NAMALWA (cell line): Measurements from ENCODE around the gene APBA1.

Experiments used
- DNase-seq: peaks from one replicate; pipeline ENCODE4 v3.0.0-alpha.2; 2015; ENCODE audit warnings: low spot score

APBA1 gene

DNA sequence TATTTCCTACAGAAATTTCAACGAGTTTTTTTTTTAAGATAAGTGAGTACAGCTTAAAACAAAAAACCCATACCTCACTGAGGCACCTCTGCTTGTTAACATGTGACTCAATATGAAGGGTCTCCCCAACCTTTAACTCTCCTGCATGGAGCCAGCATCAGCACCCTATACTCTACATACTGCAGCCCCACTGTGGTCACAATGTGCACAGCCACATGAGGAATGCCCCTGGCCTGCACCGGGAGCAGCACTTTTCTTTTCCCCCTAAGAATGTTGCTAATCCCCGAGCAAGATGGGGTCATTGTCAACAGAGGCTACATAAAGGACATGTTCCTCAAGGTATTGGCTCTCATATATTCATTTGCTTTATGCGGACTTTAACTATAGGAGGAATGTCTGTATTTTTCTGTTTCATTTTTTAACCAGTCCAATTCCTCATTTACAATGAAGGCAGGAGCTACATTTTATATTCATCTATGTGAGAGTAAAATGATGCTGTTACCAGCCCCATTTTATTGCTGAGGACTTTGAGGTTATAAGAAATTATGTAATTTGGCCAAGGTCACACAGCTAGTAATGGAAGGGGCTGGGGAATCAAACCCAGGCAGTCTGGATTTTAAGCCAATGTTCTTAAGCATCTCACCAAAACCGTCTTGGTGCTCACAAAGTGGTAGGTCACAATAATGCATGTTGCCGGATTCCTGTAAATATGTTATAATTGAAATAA lies 93.0 kb downstream of the APBA1 start:
- no peak for DNase-seq

DNA sequence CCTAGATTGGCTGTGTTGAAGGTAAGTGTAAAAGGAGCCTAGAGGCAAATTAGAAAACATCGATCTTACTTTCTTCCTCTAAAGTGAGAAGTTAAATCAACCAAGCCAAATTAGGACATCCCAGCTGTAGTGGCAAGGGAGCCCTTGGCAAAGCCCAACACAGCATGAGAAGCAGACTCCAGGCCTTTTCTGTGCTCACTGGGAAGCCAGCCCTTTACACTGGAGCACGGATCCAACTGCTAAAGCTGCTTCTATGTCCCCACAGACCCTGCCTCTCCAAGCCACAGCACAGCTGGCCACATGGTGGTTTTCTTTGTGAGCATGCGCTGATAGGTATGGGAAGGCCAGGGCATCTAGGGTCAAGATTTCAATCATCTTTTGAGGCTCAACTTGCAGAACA lies 94.1 kb downstream of the APBA1 start:
- DNase-seq: no peak

DNA sequence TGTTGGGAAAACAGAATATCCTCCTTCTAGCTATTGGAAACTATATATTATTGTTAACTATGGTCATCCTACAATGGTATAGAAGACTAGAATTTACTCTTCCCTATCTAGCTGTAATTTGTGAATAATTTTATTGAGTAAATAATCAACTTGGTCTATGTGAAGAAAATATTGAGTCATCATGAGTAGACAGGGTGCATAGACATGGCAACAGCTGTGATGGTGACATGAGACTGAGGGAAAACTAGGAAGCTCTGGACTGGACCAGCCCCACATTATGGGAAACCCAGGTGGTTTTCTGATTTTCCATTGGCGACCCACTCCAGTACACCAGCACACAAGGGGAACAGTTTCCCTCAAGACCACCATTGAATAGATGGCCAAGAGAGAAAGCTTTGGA lies 95.0 kb downstream of the APBA1 start:
- no peak for DNase-seq

DNA sequence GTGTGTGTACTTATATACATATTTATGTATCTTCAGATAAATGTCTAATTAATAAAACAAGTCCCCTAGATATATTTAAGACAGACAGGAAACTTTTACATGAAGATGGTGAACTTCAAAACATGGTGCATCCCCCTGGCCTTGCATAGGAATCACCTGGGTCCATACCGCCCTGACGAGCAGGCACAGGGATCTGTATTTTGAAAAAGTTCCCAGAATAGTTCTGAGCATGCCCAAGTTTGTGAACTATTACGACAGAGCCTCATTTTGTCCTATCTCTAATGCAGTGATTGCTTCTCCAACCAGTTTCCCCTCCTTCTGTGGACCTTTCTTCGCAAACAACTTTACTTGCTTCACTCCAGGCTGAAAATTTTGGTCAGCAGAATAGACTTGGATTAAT lies 98.1 kb downstream of the APBA1 start:
- no peak for DNase-seq

DNA sequence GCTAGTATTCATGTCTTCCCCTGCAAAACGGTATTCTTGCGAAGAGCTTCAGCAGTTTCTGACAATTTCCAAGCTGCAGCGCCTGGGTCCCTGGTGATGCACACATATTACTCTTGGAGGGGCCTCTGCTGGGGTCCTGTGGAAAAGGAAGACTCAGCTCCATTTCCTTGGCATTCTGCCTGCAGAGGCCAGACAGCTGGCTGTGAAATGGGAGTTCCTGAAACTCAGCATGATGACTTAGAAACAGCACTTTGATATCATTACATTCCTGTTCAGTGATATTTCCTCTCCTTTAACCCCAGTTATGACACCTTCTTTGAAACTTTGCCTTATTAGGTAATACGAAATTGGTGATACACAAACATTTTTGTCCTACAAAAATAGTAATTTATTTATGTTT lies 98.5 kb downstream of the APBA1 start:
- DNase-seq: no peak

DNA sequence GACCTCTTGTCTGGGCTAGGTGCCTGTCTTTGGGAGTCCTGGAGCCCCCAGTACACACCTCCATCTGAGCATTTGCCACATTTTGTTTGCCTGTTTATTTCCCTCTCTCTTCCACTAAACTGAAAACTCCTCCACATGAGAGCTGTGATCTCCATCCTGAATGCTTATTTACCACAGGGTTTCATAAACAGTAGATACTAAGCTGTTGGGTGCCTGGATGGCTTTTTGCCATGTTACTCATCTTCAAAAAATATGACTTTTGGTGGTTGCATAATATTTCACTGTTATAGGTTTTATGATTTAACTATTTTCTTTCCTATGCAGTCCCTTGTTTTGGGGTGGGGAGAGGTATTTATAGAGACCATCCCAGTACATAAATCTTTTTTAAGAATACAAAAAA lies 99.6 kb downstream of the APBA1 start:
- DNase-seq: no peak

DNA sequence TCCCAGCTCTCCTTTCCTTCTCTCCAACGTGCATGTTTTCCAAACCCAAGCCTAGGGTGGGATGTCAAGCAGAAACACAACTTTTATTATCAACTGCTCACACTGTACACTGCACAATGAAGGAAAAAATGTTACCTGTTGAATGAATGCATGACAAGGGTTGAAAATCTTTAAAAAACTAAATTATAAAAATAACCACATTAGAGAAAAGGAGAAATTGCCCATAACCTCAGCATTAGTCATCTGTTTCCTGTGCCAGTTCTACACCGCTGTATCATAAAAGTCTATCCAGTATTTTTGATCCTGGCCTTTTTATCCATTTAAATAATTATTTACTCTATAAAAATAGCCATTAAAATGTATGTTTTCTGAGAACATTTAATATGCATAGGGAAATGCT lies 101.1 kb downstream of the APBA1 start:
- DNase-seq: no peak

DNA sequence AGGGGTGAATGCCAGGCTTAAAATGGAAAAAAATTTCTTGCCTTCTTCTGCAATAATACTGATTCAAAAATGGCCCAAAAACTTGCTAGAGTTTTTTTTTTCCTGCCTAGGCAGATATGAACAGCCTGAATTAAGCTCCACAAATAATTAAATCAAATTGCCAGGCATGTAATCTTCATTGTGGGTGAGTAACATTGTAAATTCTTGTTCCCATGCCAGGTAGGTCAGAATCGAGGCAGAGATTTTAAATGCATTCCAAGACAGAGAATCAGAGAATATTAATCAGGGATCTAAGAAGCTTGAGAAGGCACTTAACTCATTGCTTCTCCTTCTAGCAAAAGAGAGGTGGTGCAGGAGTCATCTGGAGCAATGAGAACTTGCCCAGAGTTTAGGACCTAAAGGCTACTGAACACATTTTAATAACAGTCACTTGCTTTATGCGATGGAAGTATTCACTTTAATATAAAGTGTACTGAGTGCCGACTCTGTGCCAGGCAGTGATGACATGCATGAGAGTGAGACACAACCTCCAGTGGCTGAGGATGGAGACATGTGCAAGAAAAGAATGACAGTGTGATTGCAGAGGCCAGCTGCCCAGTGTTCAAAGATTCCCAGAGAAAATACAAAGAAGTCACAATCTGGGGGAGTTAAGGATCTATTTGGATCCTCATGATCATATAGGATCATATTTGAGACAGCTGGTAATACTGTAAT lies 102.3 kb downstream of the APBA1 start:
- no peak for DNase-seq

DNA sequence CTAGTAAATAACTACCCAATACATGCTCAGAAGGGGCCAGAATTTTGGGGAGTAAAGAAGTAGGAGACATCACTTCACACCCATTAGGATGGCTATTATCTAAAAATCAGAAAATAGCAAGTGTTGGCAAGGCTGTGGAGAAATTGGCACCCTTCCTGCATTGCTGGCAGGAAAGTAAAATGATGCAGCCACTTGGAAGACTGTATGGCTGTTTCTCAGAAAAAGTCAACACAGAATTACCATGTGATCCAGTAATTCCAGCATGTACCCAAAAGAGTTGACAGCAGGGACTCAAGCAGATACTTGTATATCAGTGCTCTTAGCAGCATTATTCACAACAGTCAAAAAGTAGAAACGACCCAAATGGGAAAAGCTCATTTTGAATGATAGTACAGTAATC lies 107.6 kb downstream of the APBA1 start:
- no peak for DNase-seq

DNA sequence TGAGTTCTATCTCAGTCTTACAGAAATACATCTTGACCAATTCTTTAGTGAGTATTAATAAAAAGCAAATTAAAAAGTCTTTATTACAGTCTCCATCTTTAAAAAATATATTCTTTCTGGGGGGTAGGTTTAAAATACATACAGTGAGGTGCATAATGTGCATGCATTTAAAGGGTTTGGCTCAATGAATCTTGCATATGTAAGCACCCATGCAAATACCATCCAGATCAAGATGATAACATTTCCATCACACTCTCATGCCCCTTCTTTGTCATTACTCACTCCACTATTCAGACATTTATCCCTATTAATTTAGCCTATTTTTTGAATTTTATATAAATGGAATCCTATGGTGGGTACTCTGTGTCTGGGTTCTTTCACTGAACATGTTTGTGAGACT lies 113.0 kb downstream of the APBA1 start:
- no peak for DNase-seq

DNA sequence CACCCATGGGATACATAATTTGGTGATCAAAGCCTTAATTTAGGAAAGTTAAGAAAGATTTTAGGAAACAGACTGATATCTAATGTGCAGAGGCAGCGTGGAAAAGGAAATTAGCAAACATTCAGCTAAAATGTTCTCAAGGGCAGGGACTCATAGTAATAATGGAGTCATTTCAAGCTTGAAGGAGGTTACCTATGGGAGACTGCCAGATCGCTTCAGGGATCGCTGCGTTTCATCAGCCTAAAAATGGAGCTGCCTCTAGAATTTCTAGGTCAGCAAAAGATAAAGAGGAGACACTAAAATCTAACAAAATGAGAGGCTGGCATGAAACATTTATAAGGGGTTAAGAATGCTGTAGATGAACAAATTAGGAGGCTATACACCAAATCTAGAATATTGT lies 115.5 kb downstream of the APBA1 start:
- no peak for DNase-seq

DNA sequence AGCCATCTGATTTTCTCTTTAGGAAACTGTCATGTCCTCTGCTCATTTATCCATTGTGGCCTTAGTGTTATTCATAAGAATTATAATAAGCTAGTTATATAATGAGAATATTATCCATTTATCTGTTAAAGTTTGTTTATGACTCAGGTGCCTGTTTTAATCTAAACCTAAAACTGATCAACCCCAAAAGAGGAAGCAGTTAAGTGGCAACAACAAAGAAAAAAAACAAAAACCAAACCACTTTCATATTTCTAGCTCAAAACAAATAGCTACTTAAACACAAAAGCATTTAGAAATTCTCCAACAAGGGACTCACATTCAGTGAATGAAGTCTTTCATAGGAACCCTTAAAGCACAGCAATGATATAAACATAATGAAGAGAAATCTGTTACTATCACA lies 116.4 kb downstream of the APBA1 start:
- peak; percentile 3 for DNase-seq

DNA sequence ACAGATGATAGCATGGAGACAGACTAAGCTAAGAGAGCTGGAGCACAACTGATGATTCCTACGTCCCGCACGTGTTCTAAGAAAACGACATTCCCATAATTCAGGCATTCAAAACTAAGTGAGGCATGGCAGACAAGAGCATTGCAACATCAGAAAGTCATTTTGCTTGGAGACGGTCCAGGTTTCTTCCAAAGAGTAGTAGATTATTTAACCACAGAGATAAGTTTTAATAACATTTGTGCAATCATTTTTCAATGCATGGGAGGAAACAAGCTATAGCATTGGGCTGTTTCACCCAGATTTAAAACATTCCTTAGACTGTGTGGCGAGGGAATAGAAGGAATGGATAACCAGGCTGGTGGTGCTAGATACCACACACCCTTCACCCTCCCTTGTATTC lies 117.2 kb downstream of the APBA1 start:
- DNase-seq: no peak

DNA sequence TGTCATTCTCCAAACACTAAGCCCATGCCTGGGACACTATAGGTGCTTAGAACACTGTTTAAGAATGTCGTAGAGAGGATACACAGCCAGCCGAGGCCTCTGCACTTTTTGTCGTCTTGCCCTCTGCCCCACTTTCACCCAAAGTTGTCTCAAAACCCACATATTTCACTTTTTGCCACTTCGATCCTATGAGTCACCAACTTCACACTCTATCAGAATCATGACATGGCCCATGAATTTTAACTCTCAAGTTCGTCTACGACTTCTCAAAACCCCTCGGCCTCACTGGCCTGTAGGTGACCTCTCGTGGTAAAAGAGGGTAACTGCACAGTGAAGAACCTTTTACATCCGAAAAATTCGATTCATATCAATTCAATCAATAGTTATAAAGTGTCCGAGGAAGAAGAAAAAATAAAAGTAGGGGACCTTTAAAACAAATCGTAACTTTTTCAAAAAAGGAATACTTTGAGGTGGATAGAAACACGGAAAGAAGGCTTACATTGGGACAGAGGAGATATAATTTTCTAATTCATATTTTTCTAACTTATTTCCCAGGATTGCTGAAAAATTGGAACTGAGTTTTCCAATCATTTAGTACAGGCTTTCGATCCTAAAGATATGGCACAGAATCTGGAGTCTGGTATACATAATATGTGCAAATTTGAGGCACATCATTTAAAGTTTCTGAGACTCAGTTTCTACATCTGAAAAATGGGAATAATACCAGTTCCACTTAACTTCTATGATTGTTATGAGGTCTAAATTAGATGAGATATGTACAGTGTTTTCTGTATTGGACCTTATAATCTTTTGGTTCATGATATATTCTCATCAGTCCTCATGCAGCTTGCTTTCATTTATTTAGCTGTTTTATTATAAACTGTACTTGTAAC lies 122.6 kb downstream of the APBA1 start:
- peak; percentile 67 for DNase-seq

DNA sequence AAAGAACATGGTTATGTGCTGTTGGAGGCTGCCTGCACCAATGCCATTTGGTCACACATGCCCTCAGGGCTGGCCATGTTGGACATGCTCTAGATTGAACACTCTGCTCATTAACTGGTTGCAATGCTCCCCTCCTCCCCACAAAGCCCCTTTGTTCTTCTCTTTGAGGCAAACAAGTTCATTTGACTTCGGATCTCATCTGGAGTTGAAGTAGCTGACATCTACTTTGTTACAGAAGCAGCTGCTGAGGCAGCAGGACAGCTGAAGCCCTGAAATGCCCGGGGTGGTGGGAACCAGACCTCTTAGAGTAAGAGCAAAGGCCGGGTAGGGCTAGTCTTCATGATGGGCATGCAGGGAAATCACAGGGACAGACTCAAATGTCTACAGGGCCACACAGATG lies 123.5 kb downstream of the APBA1 start:
- no peak for DNase-seq

DNA sequence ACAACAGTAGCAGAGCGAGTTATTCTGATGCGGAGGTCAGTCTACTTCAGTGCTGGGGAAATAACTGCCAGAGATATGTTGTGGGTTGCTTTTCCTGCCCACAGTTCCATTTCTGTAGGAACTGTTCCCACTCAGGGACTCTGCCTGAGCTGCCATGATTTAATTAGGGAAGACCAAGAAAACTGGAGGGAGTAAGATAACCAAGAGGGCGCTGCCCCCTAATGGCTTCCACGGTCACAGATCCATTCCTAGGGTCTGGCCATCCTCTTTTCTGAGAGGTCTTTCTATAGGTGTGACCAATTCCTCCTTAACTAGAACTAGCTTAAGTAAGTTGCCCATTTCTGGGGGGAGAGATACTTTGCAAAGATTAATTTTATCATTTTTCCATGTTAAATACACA lies 125.9 kb downstream of the APBA1 start:
- DNase-seq: no peak

DNA sequence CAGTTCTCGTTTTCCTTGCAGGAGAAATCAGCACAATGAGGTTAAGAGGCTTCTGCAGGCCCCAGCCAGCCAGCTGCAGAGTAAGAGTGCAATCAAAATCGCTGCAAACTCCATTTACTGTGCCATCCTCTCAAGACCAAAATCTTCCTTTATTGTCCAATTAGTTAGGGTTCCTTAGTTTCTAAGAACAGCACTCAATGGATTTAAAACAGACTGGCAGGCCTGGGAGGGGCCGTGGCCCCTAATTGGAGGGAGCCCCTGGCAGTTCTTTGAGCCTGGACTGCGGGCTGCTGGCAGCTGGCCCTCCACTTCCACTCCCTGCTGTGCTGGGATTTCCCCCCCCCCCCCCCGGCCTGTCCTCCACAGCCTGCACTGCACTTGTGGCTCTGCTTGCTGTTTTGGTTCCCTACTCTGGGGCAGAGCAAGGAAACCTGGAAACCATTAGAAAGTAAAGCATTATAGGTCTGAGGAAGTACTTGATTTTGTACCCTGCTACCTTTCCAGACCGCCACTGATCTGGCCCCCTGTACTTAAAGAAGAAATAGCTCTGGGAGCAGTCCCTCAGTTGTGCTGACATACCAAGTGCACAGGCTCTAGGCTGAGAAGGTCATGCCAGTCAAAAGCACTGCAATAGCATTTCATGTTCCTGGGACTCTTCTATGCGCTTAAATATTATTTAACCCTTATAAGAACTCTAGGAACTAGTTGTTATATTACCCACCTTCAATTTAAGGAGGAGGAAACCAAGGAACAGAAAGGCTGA lies 129.0 kb downstream of the APBA1 start:
- no peak for DNase-seq

DNA sequence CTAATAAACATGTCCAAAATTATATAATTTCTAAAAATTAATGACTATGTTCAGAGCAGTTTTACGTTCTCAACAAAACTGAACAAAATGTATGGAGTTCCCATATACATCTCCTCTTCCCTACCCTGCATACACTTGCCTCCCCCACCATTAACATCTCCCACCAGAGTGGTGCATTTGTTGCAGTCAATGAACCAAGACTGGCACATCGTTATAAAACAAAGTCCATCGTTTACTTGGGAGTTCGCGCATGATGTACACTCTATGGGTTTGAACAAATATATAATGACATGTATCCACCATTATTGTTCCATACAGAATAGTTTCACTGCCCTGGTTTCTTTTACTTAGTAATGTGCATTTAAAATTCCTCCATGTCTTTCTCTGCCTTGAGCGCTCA lies 130.1 kb downstream of the APBA1 start:
- DNase-seq: no peak

DNA sequence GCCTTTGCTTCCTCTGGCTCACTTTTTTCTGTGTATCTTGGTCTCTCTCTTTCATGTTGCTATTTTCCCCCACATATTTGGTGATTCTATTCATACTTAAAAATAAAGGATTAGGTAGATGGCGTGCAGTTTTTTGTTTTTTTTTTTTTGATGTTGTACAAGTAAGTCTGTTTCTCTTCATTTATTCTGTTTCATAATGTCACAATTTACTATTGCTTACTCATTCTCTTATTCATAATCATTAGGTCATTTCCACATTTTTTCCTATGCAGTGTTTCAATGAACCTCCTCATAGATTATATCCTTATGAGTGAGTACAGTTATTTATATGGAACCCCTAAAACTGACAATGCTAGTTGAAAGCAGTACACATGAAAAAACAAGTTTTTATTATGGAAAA lies 136.3 kb downstream of the APBA1 start:
- no peak for DNase-seq

DNA sequence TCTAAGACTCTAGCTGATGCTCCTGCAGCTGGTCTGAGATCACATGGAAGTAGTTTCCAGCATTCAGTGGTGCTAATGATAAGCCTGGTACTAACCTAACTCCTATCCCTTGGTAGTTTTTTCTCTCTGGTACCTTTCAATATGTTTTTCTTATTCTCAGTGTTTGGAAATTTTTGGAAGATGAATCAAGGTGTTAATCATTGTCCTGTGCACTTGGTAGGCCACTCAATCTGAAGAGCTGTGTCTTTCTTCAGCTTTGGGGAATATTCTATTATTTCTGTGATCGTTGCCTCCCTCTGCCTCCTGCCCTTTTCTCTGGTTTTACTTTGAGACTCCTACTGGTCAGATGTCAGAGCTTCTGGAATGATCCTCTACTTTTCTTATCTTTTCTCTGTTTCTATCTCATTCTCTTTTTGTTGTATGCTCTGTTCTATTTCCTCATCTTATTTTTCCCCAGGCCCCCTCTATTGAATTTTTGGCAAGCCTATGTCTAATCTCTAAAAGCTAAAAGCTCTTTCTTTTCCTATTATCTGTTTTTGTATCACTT lies 136.8 kb downstream of the APBA1 start:
- no peak for DNase-seq

DNA sequence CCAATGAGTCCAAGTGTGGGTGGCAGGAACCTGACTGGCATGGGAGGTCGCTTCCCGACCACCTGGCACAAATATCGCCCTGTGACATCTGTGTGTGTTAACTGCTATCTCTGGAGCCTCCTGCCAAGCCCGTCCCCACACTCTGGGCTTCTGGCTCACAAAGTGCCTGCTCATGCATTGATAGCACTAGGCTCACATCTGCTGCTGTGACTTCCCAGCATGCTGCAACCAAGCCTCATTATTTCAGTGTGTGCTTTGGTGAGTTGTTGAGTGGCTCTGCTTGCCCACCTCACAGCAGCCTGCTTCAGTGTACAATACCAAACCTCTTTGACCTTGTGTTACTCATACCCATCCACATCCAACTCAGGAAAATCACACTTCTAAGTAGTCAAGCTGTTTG lies 139.8 kb downstream of the APBA1 start:
- no peak for DNase-seq

DNA sequence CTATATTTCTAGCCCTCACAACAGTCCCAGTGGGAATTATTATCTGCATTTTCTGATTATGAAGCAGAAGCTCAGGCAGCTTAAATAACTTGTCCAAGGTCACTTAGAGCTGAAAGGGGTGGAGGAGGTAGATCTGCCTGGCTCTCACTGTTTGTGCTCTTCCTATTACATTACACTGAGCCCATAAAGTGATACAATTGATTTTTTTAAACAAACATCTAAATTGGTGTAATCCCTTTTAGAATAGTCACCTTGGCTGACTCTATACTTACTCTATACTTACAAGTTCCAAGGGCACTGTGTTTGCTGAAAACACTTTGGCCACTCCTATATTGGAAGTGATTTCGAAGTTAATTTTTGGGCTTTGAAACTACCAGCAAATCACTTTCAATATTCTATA lies 144.7 kb downstream of the APBA1 start:
- no peak for DNase-seq
